Islet precursor cell (in vitro differentiated cells): Measurements from ENCODE around the gene DOCK10.

Experiments used
- DNase-seq: peaks from one replicate; pipeline ENCODE4 v3.0.0-alpha.2; 2018

DOCK10 gene

DNA sequence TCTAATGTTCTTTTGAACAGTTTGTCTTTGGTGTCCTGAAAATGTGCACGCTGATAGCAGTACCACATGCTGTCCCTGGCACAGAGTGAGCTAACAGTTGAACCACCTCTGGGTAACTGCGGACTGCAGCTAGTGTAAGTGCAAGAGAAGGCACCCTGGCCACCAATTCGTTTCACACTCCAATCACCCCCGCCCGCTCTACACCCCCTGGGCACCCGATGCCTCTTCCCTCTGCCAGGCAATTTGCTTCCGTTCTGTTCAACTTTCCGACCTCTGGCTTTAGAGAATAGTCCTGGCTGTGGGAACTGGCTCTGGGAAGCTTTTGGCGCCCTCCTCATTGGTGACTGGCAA, 1.4 kb downstream of the DOCK10 start:
- DNase-seq: no peak

DNA sequence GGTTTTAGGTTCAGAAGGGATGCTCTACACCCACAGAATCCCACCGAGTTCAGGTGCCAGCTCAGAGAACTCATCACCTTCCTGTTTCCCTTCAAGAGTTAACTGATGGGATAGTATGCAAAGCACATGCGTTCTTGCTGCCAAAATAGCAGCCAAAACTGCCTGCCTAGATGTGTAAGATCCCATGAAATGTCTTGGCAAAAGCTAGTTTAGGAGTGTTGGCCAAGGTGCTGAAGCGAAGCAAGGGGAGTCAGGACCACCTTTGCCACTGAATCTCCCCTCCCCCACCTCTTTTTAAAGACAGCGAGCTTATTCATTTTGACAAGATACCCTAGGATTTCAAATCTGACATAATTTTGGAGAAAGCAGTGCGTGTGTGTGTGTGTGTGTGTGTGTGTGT, 2.1 kb downstream of the DOCK10 start:
- no peak for DNase-seq

DNA sequence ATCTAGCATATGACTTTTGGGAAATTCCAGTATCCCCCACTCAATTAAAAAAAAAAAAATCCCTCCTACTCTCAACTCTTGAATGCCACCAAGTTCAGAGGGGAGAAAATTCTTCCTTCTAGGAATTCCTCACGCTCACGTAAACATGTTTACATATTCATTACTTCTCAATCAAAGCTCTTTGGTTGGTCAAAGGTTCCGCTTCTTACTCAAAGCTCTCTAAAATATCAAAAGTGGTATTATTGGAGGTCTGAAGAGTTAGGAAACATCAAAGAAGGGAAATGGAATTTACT, 4.1 kb downstream of the DOCK10 start:
- no peak for DNase-seq

DNA sequence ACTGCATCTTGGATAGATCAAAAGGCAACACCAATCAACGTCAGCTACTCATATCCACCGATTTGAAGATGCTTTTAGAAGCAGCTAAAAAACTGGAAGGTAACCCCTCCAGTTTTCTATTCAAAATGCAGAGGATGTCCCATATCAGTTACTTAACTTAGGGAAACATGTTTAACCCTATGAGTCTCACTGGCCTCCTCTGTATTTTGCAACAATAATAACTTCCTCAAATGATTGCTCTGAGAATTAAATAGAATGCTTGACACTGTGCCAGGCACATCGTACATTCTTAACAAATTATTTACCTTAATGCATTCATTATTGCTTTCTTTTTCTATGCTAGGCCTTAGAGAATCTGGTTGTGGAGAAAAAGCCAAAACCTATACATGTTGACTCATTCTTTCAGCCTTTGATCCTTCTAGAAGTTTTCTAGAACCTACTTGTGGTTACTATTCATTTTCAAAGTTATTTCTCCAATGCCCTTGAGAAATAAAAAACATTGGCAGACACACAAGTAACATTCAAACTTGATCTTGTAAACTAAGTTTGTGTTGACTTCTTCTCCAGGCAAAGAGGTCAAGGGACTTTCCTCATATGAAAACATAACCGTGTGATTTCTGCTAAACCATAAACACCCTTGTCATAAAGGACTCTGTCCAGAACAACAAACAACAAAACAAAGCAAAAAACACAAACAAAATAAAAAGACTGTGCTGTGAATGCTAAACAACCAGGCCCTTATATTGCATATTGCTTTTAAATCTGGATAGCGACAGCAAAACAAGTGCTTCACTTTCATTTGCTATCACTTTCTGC, 4.6 kb downstream of the DOCK10 start:
- DNase-seq: no peak

DNA sequence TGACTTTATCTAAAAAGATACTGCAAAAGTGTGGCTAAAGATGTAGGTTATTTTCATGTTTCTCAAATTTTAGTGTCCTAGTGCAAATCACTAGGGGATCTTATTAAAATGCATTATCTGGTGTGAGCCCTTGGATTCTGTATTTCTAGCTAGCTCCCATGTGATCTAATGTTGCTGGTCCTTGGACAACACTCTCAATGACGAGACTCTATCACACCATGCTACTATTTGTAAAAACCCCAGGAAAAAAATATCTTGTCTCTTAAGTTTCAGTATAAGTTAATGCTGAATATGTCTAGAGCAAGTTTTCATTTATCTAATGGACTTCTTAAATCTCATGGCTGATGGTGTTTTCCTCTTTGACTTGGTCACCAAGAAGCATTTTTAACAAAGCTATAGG, 5.8 kb downstream of the DOCK10 start:
- DNase-seq: no peak

DNA sequence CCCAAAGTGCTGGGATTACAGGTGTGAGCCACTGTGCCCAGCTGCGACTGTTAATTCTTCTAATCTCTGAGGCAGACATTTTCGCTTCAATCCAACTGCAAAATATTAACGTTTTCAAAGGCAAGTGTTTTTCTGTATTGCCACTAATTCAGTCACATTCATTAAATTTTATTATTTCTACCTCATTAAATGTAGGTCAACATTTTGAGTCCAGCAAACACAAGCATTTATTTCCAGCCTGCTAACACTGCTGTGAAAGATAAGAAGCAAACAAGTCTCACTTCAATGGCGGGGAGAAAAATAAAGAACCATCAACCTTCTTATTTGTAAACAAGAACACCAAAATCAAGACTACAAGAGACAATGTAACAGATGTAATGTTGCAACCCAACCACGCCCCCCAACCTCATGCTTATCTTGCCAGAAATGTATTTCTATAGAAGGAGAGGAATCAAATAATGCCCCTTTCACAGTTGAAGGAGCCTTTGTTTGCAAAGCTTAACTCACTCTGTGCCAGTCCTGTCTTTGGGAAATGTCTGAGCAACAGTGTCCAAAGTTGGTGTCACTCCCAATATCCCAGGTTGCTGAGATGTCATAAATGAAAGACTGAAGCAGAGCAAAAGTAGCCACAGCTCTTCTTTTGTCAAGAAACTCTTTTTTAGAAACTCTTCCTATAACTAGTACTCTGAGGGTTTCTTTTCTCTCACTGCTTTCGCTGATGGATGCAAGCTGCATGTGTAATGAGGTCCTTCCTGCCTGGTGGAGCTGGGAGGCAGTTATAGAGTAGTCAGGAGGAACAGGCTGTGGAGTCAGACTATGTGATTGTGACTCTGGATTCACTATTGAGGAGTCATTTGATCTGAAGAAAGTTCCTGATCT, 8.6 kb downstream of the DOCK10 start:
- DNase-seq: no peak

DNA sequence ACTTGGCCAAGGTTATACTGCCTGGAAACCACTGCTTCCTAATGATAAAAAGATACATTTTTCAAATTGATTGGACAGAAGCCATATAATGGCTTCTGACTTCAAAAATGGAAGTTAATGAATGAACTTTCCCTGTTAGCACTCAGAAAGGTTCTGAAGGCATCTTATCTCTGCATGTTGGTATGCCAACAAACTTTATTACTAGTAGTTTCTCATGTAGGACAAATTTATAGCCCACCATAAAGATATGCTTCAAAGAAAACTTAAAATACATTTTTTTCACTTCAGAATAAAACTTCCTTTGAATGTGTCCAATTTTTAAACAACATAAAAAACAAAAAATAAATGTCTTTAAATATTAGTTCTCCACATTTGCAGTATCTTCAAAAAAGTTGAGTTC, 10.0 kb downstream of the DOCK10 start:
- no peak for DNase-seq

DNA sequence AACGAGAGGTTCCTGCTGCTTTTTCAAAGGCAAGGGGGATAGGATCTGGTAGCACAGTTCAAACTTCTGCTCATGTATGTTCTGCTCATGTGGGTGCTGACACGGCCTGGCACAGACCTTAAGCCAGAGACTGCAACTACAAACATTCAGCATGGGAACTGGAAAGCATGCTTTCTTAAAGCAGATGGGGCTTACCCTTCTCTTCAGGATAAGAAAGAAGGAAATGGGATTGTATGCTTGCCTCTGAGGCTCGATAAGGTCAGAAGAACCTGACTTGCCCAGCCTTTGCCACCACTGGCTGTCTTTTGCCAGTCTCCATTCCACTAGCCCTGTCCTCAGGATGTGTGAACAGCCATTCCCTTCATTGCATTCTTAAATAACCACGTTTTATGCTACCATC, 10.7 kb downstream of the DOCK10 start:
- no peak for DNase-seq

DNA sequence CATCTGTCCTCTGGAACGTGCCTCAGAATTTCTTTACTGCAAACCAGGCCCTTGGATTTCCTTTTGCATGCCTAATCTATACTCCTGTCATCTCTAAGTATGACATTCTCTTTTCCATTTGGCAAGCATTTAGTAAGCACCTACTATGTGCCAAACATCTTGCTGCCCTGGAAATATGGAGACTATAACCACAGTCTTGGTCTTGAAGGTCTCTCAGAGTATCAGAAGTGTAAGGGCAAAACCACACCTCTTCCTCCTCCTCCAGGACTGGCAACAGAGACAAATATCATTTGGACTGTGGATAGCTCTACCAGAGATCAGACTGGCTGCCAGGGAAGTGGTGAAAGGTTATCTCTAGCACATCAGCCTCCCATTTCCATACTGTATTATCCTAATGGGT, 11.4 kb downstream of the DOCK10 start:
- DNase-seq: no peak

DNA sequence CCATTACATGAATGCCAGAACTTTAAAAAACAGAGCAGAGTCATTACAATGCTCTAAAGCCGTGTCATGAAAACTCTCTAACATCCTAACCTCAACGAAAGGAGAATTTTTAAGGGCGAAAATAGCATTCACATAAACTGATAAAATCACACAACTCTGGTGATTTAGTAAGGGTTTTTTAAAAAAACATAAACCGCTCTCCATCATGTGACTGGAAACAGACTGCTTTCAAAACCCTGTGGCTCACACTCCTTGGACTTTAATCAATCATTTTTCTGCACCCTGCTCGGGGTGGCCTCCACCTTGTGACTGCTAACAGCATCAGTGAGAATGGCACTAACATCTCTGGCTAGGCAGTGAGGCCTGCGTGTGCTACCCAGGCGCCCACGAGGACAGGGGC, 12.1 kb downstream of the DOCK10 start:
- DNase-seq: no peak

DNA sequence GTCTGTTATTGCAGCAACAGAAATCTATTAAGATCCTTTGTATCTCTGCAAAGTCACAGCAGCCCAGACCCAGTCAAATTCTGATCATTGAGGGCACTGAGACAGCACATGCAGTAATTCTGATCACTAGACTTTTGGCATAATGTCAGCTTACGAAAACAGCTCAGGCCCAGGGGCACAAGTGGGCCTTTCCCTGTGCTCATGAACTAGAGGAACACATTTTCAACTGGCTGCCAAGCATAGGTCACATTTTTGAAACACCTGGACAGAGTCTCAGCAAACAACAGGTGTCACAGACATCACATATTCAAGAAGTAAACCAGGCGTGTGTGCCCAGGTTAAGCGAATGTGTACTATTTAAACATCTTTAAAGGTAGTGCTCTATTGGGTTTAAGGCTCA, 13.7 kb downstream of the DOCK10 start:
- DNase-seq: no peak

DNA sequence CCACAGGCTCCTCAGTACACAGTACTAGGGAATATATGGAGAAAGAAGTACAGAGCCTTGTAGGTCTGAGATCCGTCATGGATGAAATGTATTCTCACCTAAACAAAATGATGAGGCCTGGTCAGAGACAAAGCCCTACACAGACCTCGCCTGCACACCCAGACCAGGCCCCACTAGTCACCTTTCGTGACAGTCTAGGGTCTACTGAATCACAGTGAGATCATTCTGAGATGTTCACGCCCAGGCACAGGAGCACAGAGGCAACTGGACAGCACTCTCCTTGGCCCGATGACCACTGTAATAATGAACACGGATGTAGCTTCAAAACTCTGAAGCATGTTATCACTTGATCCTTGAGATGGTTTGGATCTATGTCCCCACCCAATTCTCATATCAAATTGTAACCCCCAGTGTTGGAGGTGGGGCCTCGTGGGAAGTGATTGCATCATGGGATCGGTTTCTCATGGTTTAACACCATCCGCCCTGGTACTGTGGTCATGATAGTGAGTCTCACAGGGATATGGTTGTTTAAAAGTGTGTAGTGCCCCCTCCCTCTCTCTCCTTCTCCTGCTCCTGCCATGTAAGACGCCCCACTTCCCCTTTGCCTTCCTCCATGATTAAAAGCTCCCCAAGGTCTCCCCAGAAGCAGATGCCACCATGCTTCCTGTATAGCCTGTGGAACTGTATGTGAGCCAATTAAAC, 15.1 kb downstream of the DOCK10 start:
- no peak for DNase-seq

DNA sequence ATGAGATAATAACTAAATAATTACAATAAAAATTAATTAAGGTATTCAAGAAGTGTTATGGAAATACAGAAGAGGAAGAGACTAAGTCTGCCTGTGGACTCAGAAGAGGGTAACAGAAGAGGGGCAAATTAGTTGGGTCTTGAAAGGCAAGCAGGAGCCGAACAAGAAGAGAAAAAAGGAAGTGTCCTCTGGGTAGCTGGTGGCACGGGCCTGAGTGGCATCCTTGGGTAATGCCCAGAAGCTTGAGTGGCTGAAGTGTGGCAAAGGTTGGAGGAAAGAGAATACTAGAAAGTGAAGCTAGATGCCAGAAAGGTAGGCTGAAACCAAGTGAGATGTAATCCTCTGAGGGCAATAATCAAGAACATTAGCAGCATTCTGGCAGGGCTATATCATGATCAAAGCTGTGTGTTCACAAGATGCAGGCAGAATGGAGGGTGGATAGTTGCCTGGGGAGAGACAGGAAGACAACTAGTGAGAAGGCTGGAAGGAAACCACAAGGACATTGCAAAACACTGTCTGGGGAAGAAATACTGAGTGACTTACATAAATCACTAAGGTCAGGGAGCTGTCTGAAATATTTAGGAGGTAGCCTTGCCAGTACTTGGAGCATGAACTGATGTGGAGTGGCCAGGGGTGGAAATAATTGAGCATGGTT, 16.2 kb downstream of the DOCK10 start:
- DNase-seq: no peak

DNA sequence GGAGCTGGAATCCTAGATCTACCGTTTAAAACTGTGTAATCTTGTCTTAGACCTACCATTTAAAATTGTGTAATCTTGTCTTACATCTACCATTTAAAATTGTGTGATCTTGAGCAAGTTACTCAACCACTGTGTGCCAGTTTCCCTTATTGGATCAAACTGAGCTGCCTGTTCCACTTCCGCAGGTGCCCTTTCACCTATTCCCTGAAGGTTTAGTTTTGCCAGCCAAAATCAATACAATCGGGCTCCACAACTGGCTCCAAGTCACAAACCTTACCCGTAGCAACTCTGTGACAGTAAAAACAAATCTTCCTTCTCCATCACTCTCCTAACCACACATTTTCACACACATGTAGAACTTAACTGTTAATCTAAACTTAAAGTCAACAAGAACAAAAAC, 20.1 kb downstream of the DOCK10 start:
- DNase-seq: no peak

DNA sequence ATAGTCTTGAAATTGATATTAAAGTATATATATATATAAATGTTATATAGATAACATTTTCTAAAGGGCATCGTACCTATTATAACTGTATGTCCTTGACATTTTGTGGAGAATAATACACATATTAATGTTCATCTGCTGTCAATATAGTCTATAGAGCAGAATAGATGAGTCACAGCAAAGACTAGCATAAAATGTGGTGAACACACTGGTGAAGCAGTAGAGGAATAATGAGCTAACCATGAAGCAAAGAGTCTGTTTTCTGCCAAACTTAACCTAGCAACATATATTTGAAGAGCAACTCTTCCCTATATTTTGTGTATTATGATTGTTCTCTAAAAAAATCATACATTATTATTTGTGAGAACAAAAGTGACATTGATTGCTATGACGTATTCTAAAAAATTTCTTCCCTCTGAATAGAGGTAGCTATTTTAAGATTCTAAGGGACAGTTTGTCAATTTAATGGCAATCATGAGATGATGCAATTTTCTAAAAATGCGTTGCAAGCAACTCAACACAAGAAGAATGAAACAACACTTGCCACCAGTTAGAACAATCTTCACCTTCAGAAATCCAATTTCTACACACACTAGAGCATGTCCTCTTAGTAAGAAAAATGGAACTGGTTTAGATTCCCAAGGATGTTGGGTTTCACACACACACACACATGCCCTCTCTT, 22.0 kb downstream of the DOCK10 start:
- no peak for DNase-seq

DNA sequence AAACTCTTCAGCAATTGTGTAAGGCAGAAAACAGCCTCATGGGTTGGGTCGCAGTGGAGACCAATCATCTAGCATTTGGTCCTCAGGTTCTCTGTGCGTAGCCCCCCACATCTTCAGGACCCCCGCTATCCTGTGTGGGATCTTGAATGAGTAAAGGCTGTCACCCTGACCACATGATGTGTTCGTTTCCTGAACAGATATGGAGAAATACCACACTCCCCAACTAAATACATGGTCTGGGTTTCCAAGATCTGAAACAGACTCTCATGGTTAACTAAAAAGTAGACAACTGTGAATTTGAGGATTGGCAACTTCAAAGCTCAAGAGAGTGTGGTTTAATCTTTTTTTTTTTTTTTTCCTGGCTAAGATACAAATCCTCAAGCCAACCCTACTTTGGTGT, 23.2 kb downstream of the DOCK10 start:
- DNase-seq: no peak

DNA sequence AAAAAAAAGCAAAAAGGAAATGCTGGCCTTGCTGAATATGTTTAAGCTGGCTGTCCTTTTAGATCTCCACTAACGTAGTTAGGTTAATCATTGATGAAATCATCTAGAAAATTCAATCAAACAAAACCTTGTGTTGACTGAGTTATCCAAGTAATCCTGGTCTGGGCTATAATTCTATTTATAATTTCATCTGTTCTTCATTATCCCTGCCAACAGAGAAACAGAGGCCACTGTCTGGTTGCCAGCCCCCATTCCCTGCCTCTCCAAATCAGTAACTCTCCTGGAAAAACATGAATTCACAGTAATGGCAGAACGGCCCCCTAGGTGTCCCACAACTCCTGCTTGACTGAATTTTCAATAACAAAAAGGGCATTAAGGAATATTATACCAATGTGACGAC, 24.6 kb downstream of the DOCK10 start:
- no peak for DNase-seq

DNA sequence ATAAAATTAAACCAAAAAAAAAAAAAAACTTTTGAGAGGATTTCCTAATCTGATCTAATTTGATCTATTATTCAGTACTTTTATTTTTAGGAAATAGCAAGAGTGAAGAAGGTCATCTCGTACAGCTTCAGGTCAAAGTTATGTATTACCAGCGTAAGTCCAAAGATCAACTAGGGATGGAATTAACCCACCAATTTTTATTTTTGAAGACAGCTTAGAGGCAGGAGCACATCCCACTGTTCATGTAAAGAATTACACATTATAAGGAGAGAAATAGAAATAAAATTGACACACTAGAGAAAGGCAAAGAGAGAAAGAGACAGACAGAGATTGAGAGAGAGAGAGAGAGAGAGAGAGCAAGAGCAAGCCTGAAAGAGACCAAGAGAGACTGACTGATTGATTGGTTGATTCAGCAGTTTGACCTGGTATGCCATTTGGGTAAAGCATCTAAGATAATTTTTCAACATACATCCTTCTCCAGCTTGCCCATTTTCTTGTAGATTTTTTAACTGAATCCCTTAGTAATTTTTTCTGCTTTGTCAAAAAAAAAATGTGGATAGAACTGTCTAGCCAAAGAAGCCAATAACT, 25.1 kb downstream of the DOCK10 start:
- DNase-seq: no peak

DNA sequence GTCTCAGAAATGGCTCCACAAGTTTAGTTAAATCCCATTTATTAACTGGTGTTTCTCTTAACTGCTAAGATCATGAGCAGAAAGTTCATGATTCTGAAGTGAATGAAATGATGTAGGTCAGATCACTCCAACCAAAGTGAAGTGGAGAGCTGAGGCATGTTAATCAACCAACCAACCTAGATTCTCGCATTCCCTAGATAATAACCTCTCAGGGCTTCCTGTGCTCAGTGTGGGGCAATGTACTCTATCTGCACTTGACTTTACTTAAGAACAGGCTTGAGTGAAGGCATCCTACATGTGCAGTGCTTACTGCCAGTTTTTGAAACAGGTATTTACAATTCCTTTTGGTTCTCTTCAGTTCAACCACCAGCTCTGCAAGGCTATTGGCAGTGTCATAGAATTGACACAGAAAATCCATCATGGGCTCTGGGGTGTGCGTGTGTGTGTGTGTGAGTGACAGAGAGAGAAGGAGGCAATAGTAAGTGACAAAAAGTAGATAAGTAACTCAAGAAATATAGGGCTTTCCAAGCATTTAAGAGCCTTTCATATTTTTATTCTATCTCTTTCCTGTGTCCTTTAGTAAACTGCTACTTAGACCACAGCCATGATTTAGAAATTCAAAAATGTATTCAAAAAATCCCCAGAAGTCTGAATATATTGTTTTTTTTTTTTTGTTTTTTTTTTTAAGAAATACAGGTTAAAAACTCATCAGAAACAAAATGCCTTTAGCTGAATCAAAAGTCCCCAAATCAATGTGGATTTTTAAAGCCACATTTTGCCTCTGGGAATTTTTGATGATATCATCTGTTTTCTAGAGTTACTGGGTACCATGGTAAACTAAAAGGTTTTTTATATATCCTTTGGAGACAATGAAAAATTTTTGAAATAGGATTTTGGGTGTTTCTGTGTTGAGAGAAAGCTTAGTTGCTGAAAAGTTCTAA, 28.6 kb downstream of the DOCK10 start:
- DNase-seq: no peak

DNA sequence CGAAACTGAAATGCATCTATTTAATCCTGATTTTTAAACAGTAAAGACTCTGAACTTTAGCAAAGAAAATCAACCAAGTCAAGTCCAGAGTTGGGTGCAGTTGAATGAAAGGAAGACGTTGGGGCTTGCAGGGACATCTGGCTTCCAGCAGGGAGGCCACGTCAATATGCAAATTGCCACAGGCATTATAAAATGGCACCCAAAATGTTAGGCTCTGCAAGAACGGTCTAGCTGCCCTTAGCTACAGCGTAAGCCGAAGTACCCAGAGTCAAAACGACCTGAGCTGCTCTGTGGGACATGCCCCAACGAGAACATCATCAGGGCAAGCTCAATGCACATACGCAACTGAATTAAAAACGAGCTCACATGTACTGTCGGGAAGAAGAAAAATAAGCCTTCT, 30.7 kb downstream of the DOCK10 start:
- no peak for DNase-seq

DNA sequence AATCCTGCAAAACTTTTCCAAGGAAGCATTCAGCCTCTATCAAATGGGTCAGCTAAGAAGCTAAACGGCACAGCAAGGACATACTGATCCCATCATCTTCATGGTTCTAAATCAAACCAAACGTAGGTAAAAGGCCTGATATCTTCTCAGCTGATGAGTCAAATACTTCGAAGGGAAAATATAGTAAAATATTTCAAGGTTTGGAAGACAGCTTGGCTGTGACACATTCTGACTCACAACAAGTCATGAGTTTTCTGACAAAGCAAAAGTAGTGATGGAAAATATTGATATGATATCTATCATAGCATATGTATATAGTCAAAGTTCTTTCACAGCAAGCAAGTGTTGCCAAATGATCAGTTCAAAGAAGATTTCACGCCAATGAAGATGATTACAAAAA, 31.5 kb downstream of the DOCK10 start:
- no peak for DNase-seq
